ENCODE measurements around the gene SCAPER.

GRCh38 chr15:76863123-76863522, 42.0 kb downstream of the SCAPER start:
- TF ChIP-seq TAF1 (IDR thresholded peaks at IDR 0.05; ENCODE audit: borderline replicate concordance, low read depth, low read length) (no peak), RAD21 (IDR thresholded peaks at IDR 0.05; ENCODE audit: insufficient read depth, low read depth, low read length) (no peak), FOXK2 (IDR thresholded peaks at IDR 0.05) (no peak), CTCF (IDR thresholded peaks at IDR 0.05 in 2 of 3, conservative IDR thresholded peaks at IDR 0.05 in 1 of 3; ENCODE audit: control insufficient read depth in 2 of 3, extremely low read depth in 1 of 3, insufficient read depth in 1 of 3, low read depth in 3 of 3, low read length in 3 of 3) (no peak), JUNB (IDR thresholded peaks at IDR 0.05) (no peak), EP300 (IDR thresholded peaks at IDR 0.05; ENCODE audit: borderline replicate concordance in 1 of 2, control insufficient read depth in 1 of 2, low read depth in 2 of 2, low read length in 2 of 2) (no peak), POLR2AphosphoS2 (IDR thresholded peaks at IDR 0.05; ENCODE audit: low read depth, low read length) (no peak), NRF1 (conservative IDR thresholded peaks at IDR 0.05; ENCODE audit: low read depth, low read length) (no peak), ZBTB11 (CRISPR knock-in tag; IDR thresholded peaks at IDR 0.05) (no peak), POLR2A (IDR thresholded peaks at IDR 0.05; ENCODE audit: low read depth, low read length) (no peak), ZNF207 (IDR thresholded peaks at IDR 0.05; ENCODE audit: borderline replicate concordance) (no peak), NR2F1 (conservative IDR thresholded peaks at IDR 0.05) (no peak), SMARCA5 (IDR thresholded peaks at IDR 0.05) (no peak), ZBED1 (IDR thresholded peaks at IDR 0.05; ENCODE audit: borderline replicate concordance) (no peak)

Data from GM12878 (cell line).